GM19372 (cell line): Measurements from ENCODE around the gene P2RX7.

Experiments used
- ATAC-seq: cut with Tn5 transposase; IDR thresholded peaks from one replicate; pipeline ENCODE4 v1.9.1; 2021; ENCODE audit warnings: mild to moderate bottlenecking, low read depth, moderate library complexity; ENCODE audit not compliant: unreplicated experiment

P2RX7 gene

GRCh38 chr12:121132601-121133481 is at the start of gene P2RX7:
TSS of gene P2RX7 (plus strand) at chr12:121132876. CDS start at chr12:121132971, 95 bp downstream.
- ATAC-seq, result no peak

GRCh38 chr12:121084229-121084628 is 48.4 kb upstream of the P2RX7 start:
- ATAC-seq, result no peak

GRCh38 chr12:121085069-121085468 is 47.6 kb upstream of the P2RX7 start:
- ATAC-seq, result no peak

- no peak for ATAC-seq
Measured at GRCh38 chr12:121085506-121086353, 46.9 kb upstream of the P2RX7 start.

- ATAC-seq, result no peak
Measured at GRCh38 chr12:121086781-121087295, 45.8 kb upstream of the P2RX7 start.

GRCh38 chr12:121087467-121088194 is 45.0 kb upstream of the P2RX7 start:
- ATAC-seq, result no peak

GRCh38 chr12:121088195-121088585 is 44.5 kb upstream of the P2RX7 start:
- no peak for ATAC-seq

GRCh38 chr12:121089031-121089812 is 43.5 kb upstream of the P2RX7 start:
- ATAC-seq, result no peak

- ATAC-seq, result no peak
Measured at GRCh38 chr12:121089813-121090430, 42.8 kb upstream of the P2RX7 start.

GRCh38 chr12:121090586-121091514 is 41.8 kb upstream of the P2RX7 start:
- no peak for ATAC-seq

GRCh38 chr12:121092034-121092433 is 40.6 kb upstream of the P2RX7 start:
- ATAC-seq, result no peak

- no peak for ATAC-seq
Measured at GRCh38 chr12:121093487-121093891, 39.2 kb upstream of the P2RX7 start.

GRCh38 chr12:121095544-121096198 is 37.0 kb upstream of the P2RX7 start:
- no peak for ATAC-seq

GRCh38 chr12:121096199-121096798 is 36.4 kb upstream of the P2RX7 start:
- ATAC-seq, result no peak

- ATAC-seq, result no peak
Measured at GRCh38 chr12:121099779-121100178, 32.9 kb upstream of the P2RX7 start.

GRCh38 chr12:121102307-121102706 is 30.4 kb upstream of the P2RX7 start:
- no peak for ATAC-seq

- no peak for ATAC-seq
Measured at GRCh38 chr12:121107681-121108080, 25.0 kb upstream of the P2RX7 start.
